Keratinocyte (primary cell): ENCODE data around the gene ABCA4.

ENCODE experiments used
- CTCF ChIP-seq, 3 experiments: IDR thresholded peaks in 1 of 3; conservative IDR thresholded peaks in 1 of 3; optimal IDR thresholded peaks in 1 of 3; 2 replicates in 2 of 3; 3 replicates in 1 of 3; pipeline versions ENCODE3 to v1.5.1; 2011; ENCODE audit warnings: low read length in 3 of 3, mild to moderate bottlenecking in 3 of 3, moderate library complexity in 2 of 3, control low read depth in 1 of 3, inconsistent platforms in 1 of 3; ENCODE audit not compliant: insufficient read depth in 2 of 3; ENCODE audit errors: extremely low read depth in 1 of 3
- EZH2 ChIP-seq: IDR thresholded peaks from one replicate; pipeline ENCODE4 v1.6.1; 2012; ENCODE audit warnings: inconsistent platforms, mild to moderate bottlenecking, low read length, moderate library complexity

DNA sequence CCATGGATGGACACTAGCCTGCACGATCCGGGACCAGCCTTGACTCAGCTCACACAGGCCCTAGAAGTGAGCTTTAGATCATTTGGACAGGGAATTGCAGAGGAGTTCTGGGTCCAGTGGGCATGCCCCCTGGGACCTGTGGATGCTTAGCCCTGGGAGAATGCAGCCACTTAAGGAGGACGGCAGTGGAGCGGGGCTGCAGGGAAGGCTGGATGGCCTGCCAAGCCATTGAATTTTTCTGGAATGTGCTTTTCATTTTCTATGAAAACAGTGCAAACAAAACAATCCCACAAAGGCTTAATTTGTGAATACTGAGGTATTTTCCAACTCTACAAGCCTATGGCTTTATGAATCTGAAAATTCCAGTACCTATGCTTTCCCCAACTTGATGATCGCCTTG lies 131.3 kb downstream of the ABCA4 start:
- TF ChIP-seq CTCF (optimal IDR thresholded peaks at IDR 0.05 in 1 of 3, IDR thresholded peaks at IDR 0.05 in 1 of 3, conservative IDR thresholded peaks at IDR 0.05 in 1 of 3; ENCODE audit: extremely low read depth in 1 of 3, insufficient read depth in 2 of 3, low read length in 3 of 3) = no peak
- no peak for TF ChIP-seq EZH2
